Lower leg skin (tissue), 3 donors: Measurements from ENCODE around the gene TNFRSF13B.

Experiments used
- POLR2A ChIP-seq, 2 donors: fragments of 450-650 bp; IDR thresholded peaks; one replicate each; pipeline ENCODE4 v1.6.1; 2016 to 2017; ENCODE audit warnings: antibody characterized with exemption in 2 of 2, mild to moderate bottlenecking in 1 of 2, moderate library complexity in 1 of 2
- TF ChIP-seq, protein P1 (sequence below), 3 donors: fragments of 450-650 bp; IDR thresholded peaks; one replicate each; pipeline ENCODE4 v1.5.1; 2016; ENCODE audit warnings: antibody characterized with exemption in 3 of 3, mild to moderate bottlenecking in 3 of 3, moderate library complexity in 2 of 3

DNA sequence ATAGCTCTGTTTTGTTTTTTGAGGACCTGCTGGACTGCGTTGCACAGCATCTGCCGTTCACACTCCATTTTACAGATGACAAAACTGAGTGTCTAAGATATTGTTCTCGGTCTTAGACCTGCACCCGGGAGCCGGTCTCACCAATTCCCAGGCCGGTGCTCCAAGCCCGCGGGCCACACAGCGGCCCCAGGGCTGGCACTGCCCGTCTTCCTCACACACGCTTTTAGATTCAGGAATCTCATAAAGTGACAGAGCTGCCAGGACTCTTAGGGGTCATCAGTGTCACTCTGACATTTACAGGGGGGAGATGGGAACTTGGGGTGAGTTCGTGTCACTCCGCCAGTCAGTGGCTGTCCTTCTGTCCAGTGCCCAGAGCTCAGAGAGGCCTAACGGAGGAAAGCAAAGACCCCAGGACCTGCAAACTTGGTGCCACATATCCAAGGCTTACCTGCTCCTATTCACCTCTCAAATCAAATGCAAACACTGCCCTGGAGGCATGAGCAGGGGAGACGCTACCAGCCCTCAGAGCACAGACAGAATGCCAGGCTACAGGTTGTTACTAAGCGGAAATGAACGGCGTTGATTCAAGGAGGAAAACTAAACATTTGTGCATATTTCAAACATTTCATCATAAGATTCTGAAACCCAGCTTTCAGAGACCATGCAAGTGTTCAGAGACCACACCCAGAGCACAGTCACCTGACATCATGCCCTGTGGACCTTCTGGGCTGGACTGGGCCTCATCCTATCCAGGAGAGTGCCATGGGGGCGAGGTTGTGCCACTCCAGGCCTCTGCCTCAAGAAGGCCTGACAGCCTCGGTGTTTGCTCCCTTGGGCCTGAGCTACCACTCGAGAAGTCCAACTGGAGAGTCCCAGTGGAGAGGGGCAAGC lies 29.5 kb downstream of the TNFRSF13B start:
- TF ChIP-seq, protein P1, sequence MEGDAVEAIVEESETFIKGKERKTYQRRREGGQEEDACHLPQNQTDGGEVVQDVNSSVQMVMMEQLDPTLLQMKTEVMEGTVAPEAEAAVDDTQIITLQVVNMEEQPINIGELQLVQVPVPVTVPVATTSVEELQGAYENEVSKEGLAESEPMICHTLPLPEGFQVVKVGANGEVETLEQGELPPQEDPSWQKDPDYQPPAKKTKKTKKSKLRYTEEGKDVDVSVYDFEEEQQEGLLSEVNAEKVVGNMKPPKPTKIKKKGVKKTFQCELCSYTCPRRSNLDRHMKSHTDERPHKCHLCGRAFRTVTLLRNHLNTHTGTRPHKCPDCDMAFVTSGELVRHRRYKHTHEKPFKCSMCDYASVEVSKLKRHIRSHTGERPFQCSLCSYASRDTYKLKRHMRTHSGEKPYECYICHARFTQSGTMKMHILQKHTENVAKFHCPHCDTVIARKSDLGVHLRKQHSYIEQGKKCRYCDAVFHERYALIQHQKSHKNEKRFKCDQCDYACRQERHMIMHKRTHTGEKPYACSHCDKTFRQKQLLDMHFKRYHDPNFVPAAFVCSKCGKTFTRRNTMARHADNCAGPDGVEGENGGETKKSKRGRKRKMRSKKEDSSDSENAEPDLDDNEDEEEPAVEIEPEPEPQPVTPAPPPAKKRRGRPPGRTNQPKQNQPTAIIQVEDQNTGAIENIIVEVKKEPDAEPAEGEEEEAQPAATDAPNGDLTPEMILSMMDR (IDR thresholded peaks at IDR 0.05), result no peak
- TF ChIP-seq POLR2A (IDR thresholded peaks at IDR 0.05), result no peak
